ENCODE results near the gene NUP205.

- TF ChIP-seq POLR2A (IDR thresholded peaks at IDR 0.05; ENCODE audit: low read depth, low read length) (no peak), TAF1 (IDR thresholded peaks at IDR 0.05; ENCODE audit: low read depth, low read length) (no peak), POLR2AphosphoS5 (IDR thresholded peaks at IDR 0.05; ENCODE audit: low read depth, low read length) (no peak), SPI1 (IDR thresholded peaks at IDR 0.05; ENCODE audit: low read depth, low read length) (no peak), POU2F2 (IDR thresholded peaks at IDR 0.05; ENCODE audit: low read depth, low read length) (no peak)
Observed at GRCh38 chr7:135536150-135536549, 21.6 kb upstream of the NUP205 start.

Measured in GM12891 (cell line).